Neural crest cell (in vitro differentiated cells): Measurements from ENCODE around the gene EIF1B. TPM values are rescaled to one million over a fixed set of nuclear protein-coding genes. Genes with fewer than 3 reads are reported as not detected.

Experiments
- DNase-seq: peaks from one replicate; pipeline ENCODE4 v3.0.0; 2021; ENCODE audit warnings: low read depth, mixed read lengths, low spot score
- H3K27ac Mint-ChIP-seq: one replicate; pipeline ENCODE4 v1.8.0; 2021; ENCODE audit warnings: mild to moderate bottlenecking, mixed read lengths; ENCODE audit not compliant: unreplicated experiment
- H3K27me3 Mint-ChIP-seq: 2 replicates; pipeline ENCODE4 v1.8.0; 2021; ENCODE audit warnings: low read depth, mild to moderate bottlenecking, mixed read lengths
- H3K36me3 Mint-ChIP-seq: 2 replicates; pipeline ENCODE4 v1.8.0; 2021; ENCODE audit warnings: low read depth, mild to moderate bottlenecking, mixed read lengths
- H3K4me1 Mint-ChIP-seq: 2 replicates; pipeline ENCODE4 v1.8.0; 2021; ENCODE audit warnings: mixed read lengths
- H3K4me3 Mint-ChIP-seq: one replicate; pipeline ENCODE4 v1.8.0; 2021; ENCODE audit warnings: mild to moderate bottlenecking, mixed read lengths
- H3K9me3 Mint-ChIP-seq: 2 replicates; pipeline ENCODE4 v1.8.0; 2021; ENCODE audit warnings: mixed read lengths
- CTCF ChIP-seq: fragments of 200-600 bp; sonication (generic); conservative IDR thresholded peaks from 2 replicates; pipeline ENCODE4 v1.5.0; 2021; ENCODE audit warnings: antibody characterized with exemption, mild to moderate bottlenecking
- total RNA-seq: library from RNA; stranded (reverse); gene quantifications from 2 replicates; pipeline ENCODE4 v1.2.1, GENCODE V29; 2021

The EIF1B gene
- total RNA-seq, 1 donor from 2014 or later, result 91.3 TPM

DNA sequence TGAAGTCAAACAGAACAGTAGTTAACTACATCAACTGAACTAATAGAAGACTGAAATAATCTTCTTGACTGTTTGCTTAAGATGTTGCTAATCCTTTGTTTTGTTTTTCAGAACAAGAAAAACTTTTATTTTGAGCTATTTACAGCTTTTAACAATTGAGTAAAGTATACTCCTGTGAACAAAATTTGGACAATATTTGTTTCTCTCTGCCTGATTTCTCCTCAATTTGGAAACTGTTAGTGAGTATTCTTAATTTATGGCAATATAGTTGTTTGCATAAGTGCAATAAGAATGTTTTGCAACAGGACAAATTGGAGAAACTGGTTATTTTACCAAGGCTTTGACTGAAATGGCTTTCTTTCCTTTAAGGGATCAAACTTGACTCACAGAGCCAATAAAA lies 41.0 kb downstream of the EIF1B start:
- Mint-ChIP-seq H3K4me3 (no peak overlapping the region), H3K36me3 (peaks cover 2% of the 10 kb centered on the region), H3K9me3 (peaks cover 7% of the 10 kb centered on the region), H3K27ac (no peak overlapping the region), H3K27me3 (peaks cover 11% of the 10 kb centered on the region), H3K4me1 (no peaks in the 10 kb centered on the region)
- DNase-seq, result no peak
- no peak for TF ChIP-seq CTCF

DNA sequence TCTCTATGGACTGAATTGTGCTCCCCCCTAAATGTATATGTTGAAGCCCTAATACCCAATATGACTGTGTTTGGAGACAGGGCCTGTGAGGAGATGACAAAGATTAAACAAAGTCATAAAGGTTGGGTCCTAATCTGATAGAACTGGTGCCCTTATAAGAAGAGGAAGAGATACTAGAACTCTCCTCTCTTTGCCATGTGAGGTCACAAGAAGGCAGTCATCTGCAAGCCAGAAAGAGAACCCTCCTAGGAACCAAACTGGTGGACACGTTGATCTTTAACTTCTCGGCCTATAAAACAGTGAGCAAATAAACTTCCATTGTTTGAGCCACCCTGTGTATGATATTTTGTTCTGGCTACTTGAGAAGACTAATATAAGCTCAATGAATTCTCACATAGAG lies 45.9 kb downstream of the EIF1B start:
- TF ChIP-seq CTCF, result no peak
- no peaks in the 10 kb centered on the region for H3K4me1 Mint-ChIP-seq
- peaks cover 2% of the 10 kb centered on the region for H3K36me3 Mint-ChIP-seq
- peaks cover 25% of the 10 kb centered on the region for H3K27me3 Mint-ChIP-seq
- DNase-seq, result no peak
- no peak overlapping the region for H3K27ac Mint-ChIP-seq
- H3K9me3 Mint-ChIP-seq, result peaks cover 7% of the 10 kb centered on the region
- no peak overlapping the region for H3K4me3 Mint-ChIP-seq

DNA sequence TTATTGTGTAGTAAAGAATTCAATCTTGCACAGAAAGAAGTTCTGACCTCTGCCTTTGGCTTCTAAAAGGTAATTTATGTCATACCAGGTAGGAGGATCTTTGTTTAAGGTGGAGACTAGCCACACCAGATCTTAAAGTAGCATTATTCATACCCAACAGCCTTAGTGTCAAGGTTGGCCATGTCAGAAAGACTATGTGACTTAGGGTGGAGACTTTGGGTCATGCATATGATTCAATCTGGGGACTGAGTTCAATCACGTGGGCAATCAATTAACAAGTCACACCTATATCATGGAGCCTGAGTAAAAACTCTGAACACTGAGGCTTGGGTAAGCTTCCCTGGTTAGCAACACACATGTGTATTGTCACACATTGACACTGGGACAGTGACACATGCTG lies 48.9 kb downstream of the EIF1B start:
- Mint-ChIP-seq H3K9me3 (no peaks in the 10 kb centered on the region), H3K36me3 (no peaks in the 10 kb centered on the region), H3K4me3 (no peak overlapping the region), H3K27me3 (peaks cover 25% of the 10 kb centered on the region), H3K4me1 (no peaks in the 10 kb centered on the region), H3K27ac (no peak overlapping the region)
- no peak for TF ChIP-seq CTCF
- DNase-seq, result no peak

Other genes starting within 250 kb of the EIF1B start
- not detected in 2 replicates for gene ENTPD3, start 77.5 kb downstream of the EIF1B start, total RNA-seq
- 1,863 and 1,936 TPM in 2 replicates for gene RPL14, start 147.6 kb downstream of the EIF1B start, total RNA-seq
- 5.4 and 5.9 TPM in 2 replicates for gene ZNF619, start 167.4 kb downstream of the EIF1B start, total RNA-seq
- gene ZNF620, start 196.3 kb downstream of the EIF1B start, total RNA-seq, result 22.0 and 24.0 TPM in 2 replicates
- gene ZNF621, start 215.3 kb downstream of the EIF1B start, total RNA-seq, result 29.5 and 32.6 TPM in 2 replicates